GM12878 (cell line): ENCODE data around the gene GRK2. TPM values are rescaled to one million over a fixed set of nuclear protein-coding genes. Genes with fewer than 3 reads are reported as not detected.

Experiments
- ATAC-seq: fragments of 200-7000 bp; cut with Tn5 transposase; 3 replicates; pipeline ENCODE4 v1.9.1; 2020; ENCODE audit warnings: mild to moderate bottlenecking, moderate library complexity
- BruUV-seq: library from RNA; stranded (reverse); fragments of 400-500 nt; replicated peaks from 2 replicates; lab custom pipeline; 2021; lab: Mats Ljungman, UMichigan
- CTCF ChIA-PET: fragments of 300-600 bp; sonication (Branson Sonifier 250); formaldehyde crosslinking; extraction: SDS; loops from one replicate; lab custom pipeline; 2021; ENCODE audit warnings: inconsistent platforms; lab: Yijun Ruan, JAX
- POLR2A ChIA-PET: fragments of 350-600 bp; formaldehyde crosslinking; extraction: SDS; loops from one replicate; lab custom pipeline; 2021; ENCODE audit warnings: inconsistent platforms; lab: Charles Lee
- RAD21 ChIA-PET: fragments of 300-600 bp; sonication (Branson Sonifier 250); formaldehyde crosslinking; loops from one replicate; lab custom pipeline; 2023; ENCODE audit warnings: antibody characterized with exemption; ENCODE audit not compliant: unreplicated experiment; lab: Charles Lee
- SMC1A ChIA-PET: fragments of 300-600 bp; sonication (Branson Sonifier 250); formaldehyde crosslinking; loops from one replicate; lab custom pipeline; 2023; ENCODE audit not compliant: unreplicated experiment, uncharacterized antibody; lab: Charles Lee
- DNase-seq: peaks from one replicate; pipeline ENCODE4 v3.0.0-alpha.2; 2011; ENCODE audit warnings: low read depth, low spot score
- FAIRE-seq: peaks from 3 replicates; lab custom pipeline; 2011; peaks lifted over from hg19 to GRCh38; lab: Jason Lieb, UNC
- H2AFZ ChIP-seq: 2 replicates; pipeline ENCODE4 v1.6.0; 2011; ENCODE audit warnings: low read depth, low read length, control low read depth; ENCODE audit not compliant: control insufficient read depth
- H3K27ac ChIP-seq: 2 replicates; pipeline ENCODE4 v1.5.1; 2011; ENCODE audit warnings: control low read depth; ENCODE audit not compliant: control insufficient read depth, insufficient read depth
- H3K27me3 ChIP-seq, 2 experiments: replicated peaks in 1 of 2; 2 replicates each; pipeline versions ENCODE4 v1.6.0 to v1.6.1; 2011; ENCODE audit warnings: low read length in 1 of 2; ENCODE audit not compliant: control insufficient read depth in 2 of 2, insufficient read depth in 2 of 2
- H3K36me3 ChIP-seq, 2 experiments: 2 replicates each; pipeline ENCODE4 v1.5.1; 2011; ENCODE audit warnings: low read length in 1 of 2; ENCODE audit not compliant: control insufficient read depth in 2 of 2, insufficient read depth in 2 of 2
- H3K4me1 ChIP-seq: 2 replicates; pipeline ENCODE4 v1.6.1; 2011; ENCODE audit warnings: mild to moderate bottlenecking, low read length, moderate library complexity, mixed read lengths; ENCODE audit not compliant: control insufficient read depth, insufficient read depth
- H3K4me2 ChIP-seq: 2 replicates; pipeline ENCODE4 v1.6.0; 2011; ENCODE audit warnings: control low read depth; ENCODE audit not compliant: control insufficient read depth, insufficient read depth
- H3K4me3 ChIP-seq: fragments of 200-600 bp; sonication (generic); 2 replicates; pipeline ENCODE4 v1.5.1; 2016
- H3K79me2 ChIP-seq: 2 replicates; pipeline ENCODE4 v1.6.0; 2011; ENCODE audit warnings: low read length; ENCODE audit not compliant: control insufficient read depth, insufficient read depth
- H3K9ac ChIP-seq: 2 replicates; pipeline ENCODE4 v1.8.0; 2011; ENCODE audit warnings: low read length, control low read depth, mixed read lengths; ENCODE audit not compliant: control insufficient read depth, insufficient read depth
- H3K9me3 ChIP-seq: replicated peaks from 3 replicates; pipeline ENCODE4 v1.5.1; 2011; ENCODE audit warnings: mild to moderate bottlenecking, low read length; ENCODE audit not compliant: control insufficient read depth, insufficient read depth
- H4K20me1 ChIP-seq: 2 replicates; pipeline ENCODE4 v1.6.0; 2011; ENCODE audit not compliant: control insufficient read depth, insufficient read depth
- BRCA1 ChIP-seq: IDR thresholded peaks from 2 replicates; pipeline ENCODE4 v1.6.1; 2011; ENCODE audit warnings: low read depth, low read length, improper control_type of control experiment
- EGR1 ChIP-seq, 2 experiments: IDR thresholded peaks; 1 replicate in 1 of 2; 2 replicates in 1 of 2; pipeline ENCODE4 v1.6.1; 2011 to 2012; ENCODE audit warnings: low read depth in 2 of 2, low read length in 2 of 2, borderline replicate concordance in 1 of 2, mild to moderate bottlenecking in 1 of 2, moderate library complexity in 1 of 2
- EP300 ChIP-seq, 2 experiments: fragments of 150-350 bp in 1 of 2; IDR thresholded peaks; 2 replicates each; pipeline ENCODE4 v1.6.1; 2011 to 2012; ENCODE audit warnings: low read depth in 2 of 2, low read length in 2 of 2, borderline replicate concordance in 1 of 2, improper control_type of control experiment in 1 of 2, inconsistent platforms in 1 of 2; ENCODE audit not compliant: control insufficient read depth in 1 of 2
- ESRRA ChIP-seq: IDR thresholded peaks from 2 replicates; pipeline ENCODE4 v1.6.1; 2012; ENCODE audit warnings: mild to moderate bottlenecking, low read length, improper control_type of control experiment
- HDAC6 ChIP-seq: fragments of 200-600 bp; sonication (generic); IDR thresholded peaks from one replicate; pipeline ENCODE4 v1.8.0; 2017; ENCODE audit warnings: antibody characterized with exemption; ENCODE audit not compliant: unreplicated experiment
- NFXL1 ChIP-seq: fragments of 450-650 bp; IDR thresholded peaks from 2 replicates; pipeline ENCODE4 v1.6.1; 2017; ENCODE audit warnings: antibody characterized with exemption, mild to moderate bottlenecking, borderline replicate concordance
- NR2F1 ChIP-seq: fragments of 450-650 bp; conservative IDR thresholded peaks from 2 replicates; pipeline ENCODE4 v1.6.1; 2017; ENCODE audit warnings: mild to moderate bottlenecking
- NRF1 ChIP-seq: conservative IDR thresholded peaks from 2 replicates; pipeline ENCODE4 v1.6.1; 2011; ENCODE audit warnings: mild to moderate bottlenecking, low read depth, low read length, improper control_type of control experiment
- POLR2AphosphoS5 ChIP-seq: IDR thresholded peaks from 2 replicates; pipeline ENCODE4 v1.6.1; 2011; ENCODE audit warnings: mild to moderate bottlenecking, low read length, inconsistent platforms
- POU2F2 ChIP-seq: IDR thresholded peaks from 3 replicates; pipeline ENCODE4 v1.6.1; 2011; ENCODE audit warnings: low read depth, mild to moderate bottlenecking, low read length, borderline replicate concordance
- RAD51 ChIP-seq: fragments of 450-650 bp; IDR thresholded peaks from 2 replicates; pipeline ENCODE4 v1.6.1; 2016; ENCODE audit warnings: moderate library complexity, mild to moderate bottlenecking, inconsistent platforms
- RCOR1 ChIP-seq: conservative IDR thresholded peaks from 2 replicates; pipeline ENCODE4 v1.6.1; 2012; ENCODE audit warnings: low read depth, low read length, improper control_type of control experiment
- SMC3 ChIP-seq: IDR thresholded peaks from 2 replicates; pipeline ENCODE4 v1.6.1; 2011; ENCODE audit warnings: low read length, improper control_type of control experiment, borderline replicate concordance
- SREBF1 ChIP-seq: IDR thresholded peaks from 2 replicates; pipeline ENCODE4 v1.6.1; 2012; ENCODE audit warnings: mild to moderate bottlenecking, low read length
- ZBED1 ChIP-seq: IDR thresholded peaks from 2 replicates; pipeline ENCODE4 v1.6.1; 2016; ENCODE audit warnings: borderline replicate concordance
- WGBS: methylation state at CpG from one replicate; pipeline ENCODE4 v1.1.6; 2016; ENCODE audit warnings: low lambda C conversion rate; ENCODE audit not compliant: insufficient replicate concordance, insufficient coverage; ENCODE audit errors: missing lambda C conversion rate; 5-methylcytosine and 5-hydroxymethylcytosine counted together
- in situ Hi-C: fragments of 300-500 bp; cut with MboI; formaldehyde crosslinking; loops from 9 replicates; pipeline ENCODE4 v1.14.3; 2018; ENCODE audit warnings: mixed read lengths
- intact Hi-C: fragments of 100-400 bp; cut with micrococcal nuclease; formaldehyde crosslinking; loops from one replicate; pipeline ENCODE4 v1.14.2; 2022; ENCODE audit not compliant: unreplicated experiment
- polyA plus RNA-seq, 11 experiments: library from polyadenylated mRNA; depleted of rRNA in 4 of 11; unstranded in 6 of 11; stranded (reverse) in 5 of 11; fragments of >200 nt; fragmentation: Nextera tagmentation in 4 of 11; fragmentation: Illumina TruSeq in 1 of 11; extraction: Ambion mirVana in 4 of 11; extraction: Trizol in 1 of 11; gene quantifications; 1 replicate in 1 of 11; 2 replicates in 10 of 11; pipeline versions ENCODE4 v1.2.1 to v1.2.3, GENCODE V29; 2011 to 2016; ENCODE audit warnings: inconsistent platforms in 2 of 11, missing spikeins in 2 of 11, low read depth in 1 of 11
- total RNA-seq, 4 experiments: library from RNA; depleted of rRNA in 3 of 4; stranded (reverse); fragments of >200 nt in 3 of 4; fragmentation: Illumina TruSeq in 1 of 4; extraction: Trizol in 1 of 4; gene quantifications; 2 replicates each; pipeline versions ENCODE4 v1.2.1 to v1.2.3, GENCODE V29; 2013 to 2021
- TF ChIP-seq, protein P1 (sequence below): IDR thresholded peaks from 2 replicates; pipeline ENCODE4 v1.6.1; 2012; ENCODE audit warnings: low read depth, low read length, improper control_type of control experiment
- TF ChIP-seq, protein P2 (sequence below): fragments of 450-650 bp; IDR thresholded peaks from 2 replicates; pipeline ENCODE4 v1.6.1; 2018; ENCODE audit warnings: mild to moderate bottlenecking, low read depth, moderate library complexity; ENCODE audit not compliant: partially characterized antibody
- TF ChIP-seq, protein P3 (sequence below): fragments of 450-650 bp; IDR thresholded peaks from 2 replicates; pipeline ENCODE4 v1.6.1; 2016; ENCODE audit warnings: mild to moderate bottlenecking

GRK2 gene
- total and polyA plus RNA-seq, 10 of the 15 experiments (the other 5 are each of a cell fraction or from before 2014, with no cell fraction given) = 1.0 to 160 (median 66.1) TPM

DNA sequence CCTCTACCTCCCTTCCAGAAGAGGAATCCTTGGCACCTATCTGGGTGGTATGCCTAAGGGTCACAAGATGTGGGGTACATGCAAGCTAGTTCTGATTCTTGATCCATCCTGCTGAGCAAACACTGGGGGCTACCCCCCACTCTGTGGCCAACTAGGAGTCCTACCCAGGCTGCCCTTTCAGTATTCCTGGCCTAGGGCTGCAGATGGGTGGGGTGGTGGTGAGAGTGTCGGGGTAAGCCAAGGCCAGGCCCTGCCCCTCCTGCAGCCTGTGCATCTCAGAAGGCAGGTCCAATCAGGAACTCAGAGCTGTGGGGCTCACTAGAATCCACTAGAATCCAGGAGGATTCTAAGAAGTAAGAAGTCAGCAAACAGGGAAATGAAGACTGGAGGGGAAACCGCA is 47.9 kb downstream of the GRK2 start (continued):
- no peak for TF ChIP-seq NR2F1
- no peak for TF ChIP-seq BRCA1
- no peak for TF ChIP-seq EP300 (IDR thresholded peaks at IDR 0.05; ENCODE audit: borderline replicate concordance in 1 of 2, control insufficient read depth in 1 of 2, low read depth in 2 of 2, low read length in 2 of 2)
- TF ChIP-seq, protein P1, sequence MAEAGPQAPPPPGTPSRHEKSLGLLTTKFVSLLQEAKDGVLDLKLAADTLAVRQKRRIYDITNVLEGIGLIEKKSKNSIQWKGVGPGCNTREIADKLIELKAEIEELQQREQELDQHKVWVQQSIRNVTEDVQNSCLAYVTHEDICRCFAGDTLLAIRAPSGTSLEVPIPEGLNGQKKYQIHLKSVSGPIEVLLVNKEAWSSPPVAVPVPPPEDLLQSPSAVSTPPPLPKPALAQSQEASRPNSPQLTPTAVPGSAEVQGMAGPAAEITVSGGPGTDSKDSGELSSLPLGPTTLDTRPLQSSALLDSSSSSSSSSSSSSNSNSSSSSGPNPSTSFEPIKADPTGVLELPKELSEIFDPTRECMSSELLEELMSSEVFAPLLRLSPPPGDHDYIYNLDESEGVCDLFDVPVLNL = no peak
- TF ChIP-seq SMC3 = no peak
- no peak for TF ChIP-seq POLR2AphosphoS5
- no peak for TF ChIP-seq POU2F2
- no peak for TF ChIP-seq ESRRA
- TF ChIP-seq, all 136 proteins: peak for 0

DNA sequence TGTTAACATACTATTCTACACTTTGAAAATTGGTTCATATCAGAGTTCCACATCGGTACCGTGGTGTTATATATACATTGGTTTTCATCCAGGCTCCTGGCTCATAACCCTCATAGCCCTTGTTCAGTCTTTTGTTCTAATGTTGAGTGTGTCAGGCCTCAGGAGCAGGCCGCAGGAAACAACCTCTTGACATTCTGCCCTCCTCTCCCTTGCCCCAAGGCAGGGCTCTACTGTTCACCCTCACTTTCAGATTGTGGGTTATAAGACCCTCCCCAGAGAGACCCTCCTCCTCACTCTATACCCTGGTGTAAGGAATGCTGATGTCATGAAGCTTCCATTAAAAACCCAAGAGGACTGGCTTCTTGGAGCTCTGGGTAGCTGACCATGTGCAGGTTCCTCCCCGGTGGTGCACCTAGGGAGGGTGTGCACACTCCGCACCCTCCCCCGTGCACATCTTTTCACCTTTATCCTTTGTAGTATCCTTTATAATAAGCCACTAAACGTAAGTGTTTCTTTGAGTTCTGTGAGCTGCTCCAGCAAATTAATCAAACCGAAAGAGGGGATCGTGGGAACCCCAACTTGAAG is 49.1 kb downstream of the GRK2 start:
- intact Hi-C loops = no loop called here
- H2AFZ ChIP-seq = no peak overlapping the region
- DNase-seq (no peak), FAIRE-seq (no peak), ATAC-seq (no peak)
- in situ Hi-C loops = loop anchor here (5.0 kb wide), 1 partner anchor 53 kb away; no protein-coding TSS in a partner anchor
- H3K27ac ChIP-seq = no peak overlapping the region
- SMC1A ChIA-PET = interaction anchor here (0.6 to 5.1 kb wide), 4 partner anchors 22 to 226 kb away, joined by 4 to 65 read pairs (median 16); partner anchors contain the start of gene GRK2
- WGBS = 85% methylated on average over 9 of the region's 9 CpGs
- no peak overlapping the region for H3K4me2 ChIP-seq
- H4K20me1 ChIP-seq = no peaks in the 10 kb centered on the region
- no peak overlapping the region for H3K4me3 ChIP-seq
- RAD21 ChIA-PET = interaction anchor here (1.2 to 7.8 kb wide), 4 partner anchors 28 to 234 kb away, joined by 4 to 75 read pairs (median 38); partner anchors contain the start of gene POLD4
- no peaks in the 10 kb centered on the region for H3K79me2 ChIP-seq
- no peak overlapping the region for H3K9ac ChIP-seq
- H3K36me3 ChIP-seq = no peaks in the 10 kb centered on the region
- POLR2A ChIA-PET = interaction anchor here (0.8 to 1.5 kb wide), 7 partner anchors 14 to 47 kb away, joined by 3 to 5 read pairs (median 3); no protein-coding TSS in a partner anchor
- no TSS peak for BruUV-seq
- H3K27me3 ChIP-seq = no peaks in the 10 kb centered on the region
- H3K4me1 ChIP-seq = peaks cover 3% of the 10 kb centered on the region
- CTCF ChIA-PET = interaction anchor here (0.6 to 12.1 kb wide), 8 partner anchors 10 to 233 kb away, joined by 4 to 151 read pairs (median 11); partner anchors contain the start of genes ANKRD13D, POLD4 and SSH3
- H3K9me3 ChIP-seq = no peaks in the 10 kb centered on the region
- TF ChIP-seq SREBF1 (no peak), ZBED1 (no peak), RAD51 (no peak), NRF1 (no peak), HDAC6 (no peak), RCOR1 (no peak), NFXL1 (no peak), EGR1 (IDR thresholded peaks at IDR 0.05; ENCODE audit: borderline replicate concordance in 1 of 2, low read depth in 2 of 2, low read length in 2 of 2) (no peak), ESRRA (no peak)
- TF ChIP-seq, protein P2, sequence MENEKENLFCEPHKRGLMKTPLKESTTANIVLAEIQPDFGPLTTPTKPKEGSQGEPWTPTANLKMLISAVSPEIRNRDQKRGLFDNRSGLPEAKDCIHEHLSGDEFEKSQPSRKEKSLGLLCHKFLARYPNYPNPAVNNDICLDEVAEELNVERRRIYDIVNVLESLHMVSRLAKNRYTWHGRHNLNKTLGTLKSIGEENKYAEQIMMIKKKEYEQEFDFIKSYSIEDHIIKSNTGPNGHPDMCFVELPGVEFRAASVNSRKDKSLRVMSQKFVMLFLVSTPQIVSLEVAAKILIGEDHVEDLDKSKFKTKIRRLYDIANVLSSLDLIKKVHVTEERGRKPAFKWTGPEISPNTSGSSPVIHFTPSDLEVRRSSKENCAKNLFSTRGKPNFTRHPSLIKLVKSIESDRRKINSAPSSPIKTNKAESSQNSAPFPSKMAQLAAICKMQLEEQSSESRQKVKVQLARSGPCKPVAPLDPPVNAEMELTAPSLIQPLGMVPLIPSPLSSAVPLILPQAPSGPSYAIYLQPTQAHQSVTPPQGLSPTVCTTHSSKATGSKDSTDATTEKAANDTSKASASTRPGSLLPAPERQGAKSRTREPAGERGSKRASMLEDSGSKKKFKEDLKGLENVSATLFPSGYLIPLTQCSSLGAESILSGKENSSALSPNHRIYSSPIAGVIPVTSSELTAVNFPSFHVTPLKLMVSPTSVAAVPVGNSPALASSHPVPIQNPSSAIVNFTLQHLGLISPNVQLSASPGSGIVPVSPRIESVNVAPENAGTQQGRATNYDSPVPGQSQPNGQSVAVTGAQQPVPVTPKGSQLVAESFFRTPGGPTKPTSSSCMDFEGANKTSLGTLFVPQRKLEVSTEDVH = no peak
- TF ChIP-seq, protein P3, sequence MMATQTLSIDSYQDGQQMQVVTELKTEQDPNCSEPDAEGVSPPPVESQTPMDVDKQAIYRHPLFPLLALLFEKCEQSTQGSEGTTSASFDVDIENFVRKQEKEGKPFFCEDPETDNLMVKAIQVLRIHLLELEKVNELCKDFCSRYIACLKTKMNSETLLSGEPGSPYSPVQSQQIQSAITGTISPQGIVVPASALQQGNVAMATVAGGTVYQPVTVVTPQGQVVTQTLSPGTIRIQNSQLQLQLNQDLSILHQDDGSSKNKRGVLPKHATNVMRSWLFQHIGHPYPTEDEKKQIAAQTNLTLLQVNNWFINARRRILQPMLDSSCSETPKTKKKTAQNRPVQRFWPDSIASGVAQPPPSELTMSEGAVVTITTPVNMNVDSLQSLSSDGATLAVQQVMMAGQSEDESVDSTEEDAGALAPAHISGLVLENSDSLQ = no peak
